CD14-positive monocyte (primary cell): ENCODE data around the gene HNRNPA2B1. TPM values are rescaled to one million over a fixed set of nuclear protein-coding genes. Genes with fewer than 3 reads are reported as not detected.

Experiments
- DNase-seq, 3 donors: peaks; one replicate each; pipeline ENCODE4 v3.0.0-alpha.2; 2011 to 2022
- H2AFZ ChIP-seq: 2 replicates; pipeline ENCODE4 v1.6.0; 2012; ENCODE audit warnings: mild to moderate bottlenecking, low read depth, low read length, inconsistent platforms; ENCODE audit not compliant: insufficient read depth, poor library complexity, severe bottlenecking
- H3K27ac ChIP-seq, 2 donors: 1 replicate in 1 of 2; 2 replicates in 1 of 2; pipeline ENCODE4 v1.5.1; 2012 to 2013; ENCODE audit warnings: low read length in 2 of 2, control low read depth in 1 of 2, inconsistent platforms in 1 of 2, low read depth in 1 of 2, mild to moderate bottlenecking in 1 of 2
- H3K27me3 ChIP-seq, 2 donors: one replicate each; pipeline versions ENCODE4 v1.6.0 to v1.6.1; 2011 to 2013; ENCODE audit warnings: low read length in 2 of 2; ENCODE audit not compliant: control insufficient read depth in 2 of 2, insufficient read depth in 2 of 2
- H3K36me3 ChIP-seq, 2 donors: replicated peaks in 1 of 2; 1 replicate in 1 of 2; 2 replicates in 1 of 2; pipeline versions ENCODE4 v1.5.1 to v1.6.1; 2012 to 2013; ENCODE audit warnings: low read length in 2 of 2, control low read depth in 1 of 2, inconsistent platforms in 1 of 2, mild to moderate bottlenecking in 1 of 2; ENCODE audit not compliant: insufficient read depth in 2 of 2, control insufficient read depth in 1 of 2
- H3K4me1 ChIP-seq, 2 donors: 1 replicate in 1 of 2; 2 replicates in 1 of 2; pipeline versions ENCODE4 v1.5.1 to v1.6.1; 2012 to 2013; ENCODE audit warnings: low read length in 2 of 2, control low read depth in 1 of 2, inconsistent platforms in 1 of 2, mild to moderate bottlenecking in 1 of 2, moderate library complexity in 1 of 2; ENCODE audit not compliant: insufficient read depth in 2 of 2, control insufficient read depth in 1 of 2
- H3K4me2 ChIP-seq: replicated peaks from 2 replicates; pipeline ENCODE3; 2012; ENCODE audit warnings: low read length, moderate library complexity, mild to moderate bottlenecking; ENCODE audit not compliant: poor library complexity, severe bottlenecking; ENCODE audit errors: extremely low read depth
- H3K4me3 ChIP-seq, 3 experiments: fragments of 200-600 bp in 1 of 3; sonication (generic) in 1 of 3; replicated peaks in 1 of 3; 1 replicate in 2 of 3; 2 replicates in 1 of 3; pipeline ENCODE4 v1.5.1; 2011 to 2013; ENCODE audit warnings: low read length in 3 of 3, mild to moderate bottlenecking in 3 of 3, control low read depth in 2 of 3, low read depth in 2 of 3, inconsistent platforms in 1 of 3, moderate library complexity in 1 of 3
- H3K79me2 ChIP-seq: 2 replicates; pipeline ENCODE4 v1.6.0; 2012; ENCODE audit warnings: mild to moderate bottlenecking, control low read depth, inconsistent platforms, low read length, moderate library complexity; ENCODE audit not compliant: insufficient read depth
- H3K9ac ChIP-seq: 2 replicates; pipeline ENCODE4 v1.6.0; 2017; ENCODE audit warnings: low read length, mild to moderate bottlenecking; ENCODE audit not compliant: insufficient read depth, poor library complexity, severe bottlenecking
- H3K9me3 ChIP-seq, 2 donors: replicated peaks in 1 of 2; 1 replicate in 1 of 2; 2 replicates in 1 of 2; pipeline versions ENCODE4 v1.5.1 to v1.6.1; 2012 to 2013; ENCODE audit warnings: low read length in 2 of 2, control low read depth in 1 of 2; ENCODE audit not compliant: control insufficient read depth in 1 of 2, insufficient read depth in 1 of 2
- H4K20me1 ChIP-seq: 2 replicates; pipeline ENCODE4 v1.6.0; 2012; ENCODE audit warnings: mild to moderate bottlenecking, low read length, control low read depth, moderate library complexity; ENCODE audit not compliant: insufficient read depth
- H3K27ac Mint-ChIP-seq, 7 donors: one replicate each; pipeline ENCODE4 v1.8.0; 2020; ENCODE audit warnings: mild to moderate bottlenecking in 7 of 7, mixed read lengths in 7 of 7, moderate library complexity in 6 of 7, inconsistent platforms in 2 of 7
- H3K27me3 Mint-ChIP-seq, 3 donors: one replicate each; pipeline ENCODE4 v1.8.0; 2021 to 2022; ENCODE audit warnings: low read depth in 3 of 3, mild to moderate bottlenecking in 3 of 3, mixed read lengths in 3 of 3, moderate library complexity in 3 of 3, inconsistent platforms in 1 of 3
- H3K36me3 Mint-ChIP-seq, 2 donors: one replicate each; pipeline ENCODE4 v1.8.0; 2020; ENCODE audit warnings: mixed read lengths in 2 of 2, inconsistent platforms in 1 of 2, mild to moderate bottlenecking in 1 of 2
- H3K4me1 Mint-ChIP-seq: one replicate; pipeline ENCODE4 v1.8.0; 2020; ENCODE audit warnings: mild to moderate bottlenecking, mixed read lengths
- H3K4me3 Mint-ChIP-seq, 2 donors: one replicate each; pipeline ENCODE4 v1.8.0; 2020; ENCODE audit warnings: mild to moderate bottlenecking in 2 of 2, mixed read lengths in 2 of 2, moderate library complexity in 1 of 2
- H3K9me3 Mint-ChIP-seq, 7 donors: one replicate each; pipeline ENCODE4 v1.8.0; 2020 to 2022; ENCODE audit warnings: mixed read lengths in 7 of 7, mild to moderate bottlenecking in 6 of 7, moderate library complexity in 6 of 7, inconsistent platforms in 2 of 7
- WGBS: methylation state at CpG from one replicate; pipeline ENCODE4 v1.1.5; 2013; ENCODE audit warnings: missing lambda C conversion rate; ENCODE audit not compliant: insufficient coverage; 5-methylcytosine and 5-hydroxymethylcytosine counted together
- intact Hi-C, 2 donors: fragments of 100-400 bp; cut with micrococcal nuclease; formaldehyde crosslinking; loops; one replicate each; pipeline versions ENCODE4 v1.15.0 to v1.15.1; 2023
- polyA plus RNA-seq, 3 donors: library from polyadenylated mRNA; depleted of rRNA in 1 of 3; unstranded in 2 of 3; stranded (reverse) in 1 of 3; fragments of 300-500 nt in 2 of 3; fragments of >200 nt in 1 of 3; fragmentation: Illumina TruSeq in 2 of 3; gene quantifications; 1 replicate in 2 of 3; 2 replicates in 1 of 3; pipeline ENCODE4 v1.2.3, GENCODE V29; 2012 to 2021
- TF ChIP-seq, protein P1 (sequence below): fragments of 200-600 bp; IDR thresholded peaks from one replicate; pipeline ENCODE4 v1.8.0; 2022; ENCODE audit warnings: antibody characterized with exemption, mild to moderate bottlenecking

Gene HNRNPA2B1
- polyA plus RNA-seq, 3 donors = 249 to 391 (median 269) TPM

DNA sequence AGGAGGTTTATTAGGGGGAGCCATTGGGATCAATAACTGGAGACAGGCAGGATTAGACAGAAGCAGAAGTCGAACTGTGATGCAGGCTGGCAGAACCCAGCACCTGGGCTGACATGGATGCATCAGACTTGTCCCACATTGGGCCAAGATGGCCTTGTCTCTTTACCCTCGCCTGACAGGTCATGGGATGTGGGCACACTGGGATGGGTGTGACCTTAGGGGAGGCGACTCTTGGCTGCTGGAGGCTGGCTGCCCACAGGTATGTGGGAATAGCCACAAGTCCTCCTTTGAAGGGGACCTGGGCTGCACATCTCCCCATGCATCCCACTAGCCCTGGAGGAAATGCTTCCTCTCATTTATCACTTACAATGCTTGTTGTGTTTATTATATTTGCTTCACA lies 31.3 kb downstream of the HNRNPA2B1 start:
- peaks cover 0 to 4% (median 0%) of the 10 kb centered on the region in 7 donors for H3K9me3 Mint-ChIP-seq
- H3K4me2 ChIP-seq = no peak overlapping the region
- 51% methylated on average over 2 of the region's 3 CpGs for WGBS
- peaks cover 0 to 4% (median 2%) of the 10 kb centered on the region in 3 donors for H3K27me3 Mint-ChIP-seq
- H4K20me1 ChIP-seq = peaks cover 3% of the 10 kb centered on the region
- no peak overlapping the region for H3K27ac Mint-ChIP-seq
- no peaks in the 10 kb centered on the region for H3K9me3 ChIP-seq
- no peak overlapping the region for H3K4me3 ChIP-seq
- peaks cover 2 to 9% of the 10 kb centered on the region in 2 donors for H3K36me3 Mint-ChIP-seq
- no peaks in the 10 kb centered on the region for H3K79me2 ChIP-seq
- no peak overlapping the region for H3K27ac ChIP-seq
- H2AFZ ChIP-seq = no peak overlapping the region
- peaks cover 0 to 6% of the 10 kb centered on the region in 2 donors for H3K4me1 ChIP-seq
- H3K4me1 Mint-ChIP-seq = peaks cover 10% of the 10 kb centered on the region
- H3K36me3 ChIP-seq = peaks cover 0 to 3% of the 10 kb centered on the region in 2 donors
- DNase-seq = no peak
- H3K9ac ChIP-seq = no peak overlapping the region
- TF ChIP-seq, protein P1, sequence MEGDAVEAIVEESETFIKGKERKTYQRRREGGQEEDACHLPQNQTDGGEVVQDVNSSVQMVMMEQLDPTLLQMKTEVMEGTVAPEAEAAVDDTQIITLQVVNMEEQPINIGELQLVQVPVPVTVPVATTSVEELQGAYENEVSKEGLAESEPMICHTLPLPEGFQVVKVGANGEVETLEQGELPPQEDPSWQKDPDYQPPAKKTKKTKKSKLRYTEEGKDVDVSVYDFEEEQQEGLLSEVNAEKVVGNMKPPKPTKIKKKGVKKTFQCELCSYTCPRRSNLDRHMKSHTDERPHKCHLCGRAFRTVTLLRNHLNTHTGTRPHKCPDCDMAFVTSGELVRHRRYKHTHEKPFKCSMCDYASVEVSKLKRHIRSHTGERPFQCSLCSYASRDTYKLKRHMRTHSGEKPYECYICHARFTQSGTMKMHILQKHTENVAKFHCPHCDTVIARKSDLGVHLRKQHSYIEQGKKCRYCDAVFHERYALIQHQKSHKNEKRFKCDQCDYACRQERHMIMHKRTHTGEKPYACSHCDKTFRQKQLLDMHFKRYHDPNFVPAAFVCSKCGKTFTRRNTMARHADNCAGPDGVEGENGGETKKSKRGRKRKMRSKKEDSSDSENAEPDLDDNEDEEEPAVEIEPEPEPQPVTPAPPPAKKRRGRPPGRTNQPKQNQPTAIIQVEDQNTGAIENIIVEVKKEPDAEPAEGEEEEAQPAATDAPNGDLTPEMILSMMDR = no peak
- H3K27me3 ChIP-seq = no peaks in the 10 kb centered on the region
- intact Hi-C loops = no loop called here
- no peak overlapping the region for H3K4me3 Mint-ChIP-seq

DNA sequence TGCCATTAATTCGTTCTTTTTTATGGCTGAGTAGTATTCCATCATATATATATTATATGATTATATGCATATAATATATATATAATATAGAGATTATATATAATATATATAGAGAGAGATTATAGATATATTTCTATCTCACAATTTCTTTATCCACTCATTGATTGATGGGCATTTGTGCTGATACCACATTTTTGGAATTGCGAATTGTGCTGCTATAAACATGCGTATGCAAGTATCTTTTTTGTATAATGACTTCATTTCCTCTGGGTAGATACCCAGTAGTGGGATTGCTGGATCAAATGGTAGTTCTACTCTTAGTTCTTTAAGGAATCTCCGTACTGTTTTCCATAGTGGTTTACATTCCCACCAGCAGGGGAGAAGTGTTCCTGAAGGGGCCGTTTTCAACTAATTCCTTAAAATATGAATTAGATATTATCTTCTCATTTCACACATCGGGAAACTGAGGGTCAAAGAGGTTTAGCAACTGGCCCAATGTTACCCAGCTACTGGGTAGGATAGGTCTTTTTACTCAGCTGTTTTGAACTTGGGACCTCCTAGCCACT lies 32.0 kb downstream of the HNRNPA2B1 start:
- Histone ChIP-seq H4K20me1 (peaks cover 3% of the 10 kb centered on the region), H2AFZ (no peak overlapping the region), H3K9ac (no peak overlapping the region), H3K4me1 (peaks cover 0 to 6% of the 10 kb centered on the region in 2 donors), H3K27ac (no peak overlapping the region), H3K79me2 (no peaks in the 10 kb centered on the region), H3K9me3 (no peaks in the 10 kb centered on the region), H3K27me3 (no peaks in the 10 kb centered on the region), H3K4me2 (no peak overlapping the region), H3K36me3 (peaks cover 0 to 3% of the 10 kb centered on the region in 2 donors), H3K4me3 (no peak overlapping the region)
- H3K9me3 Mint-ChIP-seq = peaks cover 0 to 6% (median 0%) of the 10 kb centered on the region in 7 donors
- H3K27ac Mint-ChIP-seq = no peak overlapping the region
- TF ChIP-seq, protein P1 = no peak
- 100% methylated on average over 1 of the region's 6 CpGs for WGBS
- peaks cover 0 to 4% (median 0%) of the 10 kb centered on the region in 3 donors for H3K27me3 Mint-ChIP-seq
- H3K36me3 Mint-ChIP-seq = peaks cover 2 to 9% of the 10 kb centered on the region in 2 donors
- intact Hi-C loops = no loop called here
- no peak for DNase-seq
- no peak overlapping the region for H3K4me3 Mint-ChIP-seq
- peaks cover 10% of the 10 kb centered on the region for H3K4me1 Mint-ChIP-seq
